ENCODE results near the gene ERGIC2.
"Not testable (repeated sequence)": the region's sequence is repeated elsewhere in the genome, so short reads cannot be mapped to it uniquely, and the experiment has no call there.

The ERGIC2 gene

GRCh38 chr12:29304388-29304787 is 76.6 kb downstream of the ERGIC2 start:
- no peak overlapping the region for H3K4me3 ChIP-seq (ENCODE audit: low read depth, low read length)

- no peak overlapping the region for H3K4me3 ChIP-seq (ENCODE audit: low read depth, low read length)
Measured at GRCh38 chr12:29301114-29301513, 79.9 kb downstream of the ERGIC2 start.

GRCh38 chr12:29299633-29300032 is 81.3 kb downstream of the ERGIC2 start:
- H3K4me3 ChIP-seq (ENCODE audit: low read depth, low read length) = no peak overlapping the region

- H3K4me3 ChIP-seq (ENCODE audit: low read depth, low read length) = no peak overlapping the region
Measured at GRCh38 chr12:29291226-29291625, 89.7 kb downstream of the ERGIC2 start.

- not testable (repeated sequence) for H3K4me3 ChIP-seq (ENCODE audit: low read depth, low read length)
Measured at GRCh38 chr12:29290475-29290874, 90.5 kb downstream of the ERGIC2 start.

- no peak overlapping the region for H3K4me3 ChIP-seq (ENCODE audit: low read depth, low read length)
Measured at GRCh38 chr12:29288031-29288430, 92.9 kb downstream of the ERGIC2 start.

- H3K4me3 ChIP-seq (ENCODE audit: low read depth, low read length) = no peak overlapping the region
Measured at GRCh38 chr12:29287622-29288021, 93.3 kb downstream of the ERGIC2 start.

Measured in iPS-11a (cell line).